ENCODE results near the gene ARSI.

Gene ARSI

GRCh38 chr5:150295172-150295634, 7.5 kb downstream of the ARSI start:
- FAIRE-seq, result peak; percentile 83

GRCh38 chr5:150294551-150295071, 8.1 kb downstream of the ARSI start:
- DNase-seq (ENCODE audit: insufficient read length, low spot score) (no peak), FAIRE-seq (no peak)

More at GRCh38 chr5:150295172-150295634, 7.5 kb downstream of the ARSI start:
- DNase-seq (ENCODE audit: insufficient read length, low spot score), result peak; percentile 71

GRCh38 chr5:150293091-150293941, 9.4 kb downstream of the ARSI start:
- DNase-seq (ENCODE audit: insufficient read length, low spot score) (no peak), FAIRE-seq (no peak)

DNA sequence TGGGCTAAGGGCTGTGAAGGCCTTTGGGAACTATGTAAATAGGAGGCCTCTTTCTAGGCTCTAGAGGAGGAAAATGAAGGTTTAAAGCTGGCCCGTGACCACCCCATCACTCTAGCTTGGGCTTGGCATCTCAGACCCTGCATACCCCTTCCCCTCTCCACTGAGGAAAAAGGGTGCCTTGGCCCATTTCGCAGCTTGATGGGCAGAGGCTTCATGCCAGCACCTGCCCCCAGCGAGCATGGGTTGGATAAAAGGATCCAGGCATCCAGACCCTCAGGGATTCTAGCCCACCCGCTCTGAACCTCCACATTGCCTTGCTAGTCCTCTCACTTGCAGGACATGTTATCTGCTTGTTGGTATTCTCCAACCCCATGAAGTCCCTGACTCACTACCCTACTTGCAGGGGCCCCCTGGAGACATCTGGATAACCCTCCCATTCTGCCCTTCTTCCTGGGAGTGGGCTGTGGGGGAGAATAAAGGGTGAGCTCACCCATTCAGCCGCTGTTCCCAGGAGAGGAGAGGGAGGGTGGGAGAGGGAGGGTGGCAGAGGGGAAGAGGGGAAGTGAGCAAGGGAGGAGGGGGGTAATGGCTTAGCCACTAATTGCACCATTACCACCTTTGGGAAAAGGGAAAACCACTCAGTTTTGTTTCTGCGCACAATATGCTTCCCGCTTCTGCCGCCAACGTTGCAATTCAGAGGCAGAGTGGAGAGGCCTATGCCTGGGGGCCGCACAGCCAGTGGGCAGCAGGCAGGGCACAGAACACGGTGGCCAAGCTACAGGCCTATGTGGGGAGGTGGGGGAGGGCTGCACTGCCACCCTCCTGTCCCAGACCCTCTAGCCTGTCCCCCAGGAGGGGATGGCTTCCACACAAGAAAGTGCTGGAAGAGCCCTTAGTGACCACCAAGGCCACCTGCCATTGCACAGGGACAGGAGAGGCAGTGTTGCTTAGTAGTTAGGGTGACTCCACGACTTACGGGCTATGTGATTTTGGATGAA, 11.0 kb downstream of the ARSI start:
- FAIRE-seq (peak; percentile 42), DNase-seq (ENCODE audit: insufficient read length, low spot score) (no peak)

DNA sequence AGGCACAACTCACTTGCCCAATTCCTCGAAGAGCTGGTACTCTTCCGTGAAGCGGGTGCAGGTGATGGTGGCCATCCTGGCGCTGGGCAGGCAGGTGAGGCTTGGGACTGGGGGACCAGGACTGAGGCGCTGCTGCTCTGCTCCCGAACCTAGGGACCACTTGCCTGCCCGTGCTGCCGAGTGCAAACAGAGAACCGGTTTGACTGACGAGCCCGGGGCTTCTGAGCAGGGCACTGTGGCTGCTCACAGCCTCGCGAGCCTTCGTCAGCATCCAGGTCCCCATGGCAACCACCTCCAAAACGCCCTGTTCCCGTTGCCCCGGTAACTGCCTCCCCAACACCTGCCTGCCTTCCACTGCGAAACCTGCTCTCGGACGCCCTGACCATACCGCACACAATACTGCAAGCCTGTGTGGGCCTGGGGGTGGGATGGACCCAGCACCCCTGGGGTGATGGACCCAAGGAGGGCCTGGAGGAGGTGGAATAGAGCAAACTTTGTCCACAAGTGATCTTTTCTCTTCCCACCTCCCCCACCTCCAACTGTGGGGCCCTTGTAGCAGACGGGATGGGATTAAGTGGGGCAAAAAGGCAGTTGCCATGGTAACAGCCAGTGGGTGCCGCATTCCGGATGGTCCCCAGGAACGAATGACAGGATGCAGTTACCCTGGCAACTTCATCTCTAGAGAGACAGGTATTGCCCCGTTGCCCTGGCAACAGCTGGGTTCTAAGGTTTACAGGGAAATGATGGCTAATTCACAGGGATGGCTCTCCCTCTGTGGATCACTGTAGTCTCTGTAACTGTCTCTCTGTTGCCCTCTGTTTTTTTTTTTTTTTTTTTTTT, 12.9 kb downstream of the ARSI start, which contains the start of gene CAMK2A:
TSS of gene CAMK2A (minus strand) at position 223 of the 840 bp plus-strand sequence. CDS start at position 75, 148 bp downstream.
- peak; percentile 23 for FAIRE-seq
- DNase-seq (ENCODE audit: insufficient read length, low spot score), result no peak

DNA sequence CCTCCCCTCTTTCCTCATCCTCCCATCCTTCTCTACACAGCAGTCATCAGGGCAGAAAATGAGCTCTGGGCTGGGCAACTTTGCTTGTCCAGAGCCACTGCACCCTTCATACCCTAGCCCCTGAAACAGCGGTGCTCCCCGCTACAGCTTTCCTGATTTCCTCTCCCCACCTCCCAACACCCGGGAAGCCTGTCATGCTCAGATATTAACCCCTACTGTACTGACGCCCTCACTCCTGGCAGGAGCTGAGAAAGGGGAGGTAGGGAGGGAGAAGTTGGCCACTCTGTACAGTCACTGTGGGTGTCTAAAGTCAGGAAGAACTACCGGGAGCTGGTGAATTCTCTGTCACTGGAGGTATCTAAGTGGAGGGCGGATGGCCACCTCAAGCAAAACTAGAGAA, 13.9 kb downstream of the ARSI start:
- DNase-seq (ENCODE audit: insufficient read length, low spot score), result no peak
- no peak for FAIRE-seq

- FAIRE-seq (peak; percentile 83), DNase-seq (ENCODE audit: insufficient read length, low spot score) (no peak)
Measured at GRCh38 chr5:150288361-150288760, 14.3 kb downstream of the ARSI start.

DNA sequence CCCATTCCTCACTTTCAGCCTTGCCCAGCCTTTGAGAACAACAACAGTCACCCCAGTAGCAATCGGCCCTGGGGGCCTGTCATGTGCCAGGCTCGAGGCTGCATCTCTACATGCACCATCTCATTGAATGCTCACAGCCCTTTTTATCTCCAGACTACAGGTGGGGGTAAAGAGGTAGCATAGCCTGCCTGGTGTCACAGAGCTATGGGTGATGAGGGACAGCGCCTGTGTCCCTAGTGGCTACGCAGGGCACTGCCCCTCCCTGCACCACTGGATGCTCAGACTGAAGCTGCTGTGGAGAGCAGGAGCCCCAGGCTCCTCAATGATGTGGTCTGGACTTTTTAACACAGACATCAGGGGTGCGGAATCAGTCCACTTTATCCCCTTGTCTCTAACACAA, 15.9 kb downstream of the ARSI start:
- DNase-seq (ENCODE audit: insufficient read length, low spot score) (no peak), FAIRE-seq (peak; percentile 23)

DNA sequence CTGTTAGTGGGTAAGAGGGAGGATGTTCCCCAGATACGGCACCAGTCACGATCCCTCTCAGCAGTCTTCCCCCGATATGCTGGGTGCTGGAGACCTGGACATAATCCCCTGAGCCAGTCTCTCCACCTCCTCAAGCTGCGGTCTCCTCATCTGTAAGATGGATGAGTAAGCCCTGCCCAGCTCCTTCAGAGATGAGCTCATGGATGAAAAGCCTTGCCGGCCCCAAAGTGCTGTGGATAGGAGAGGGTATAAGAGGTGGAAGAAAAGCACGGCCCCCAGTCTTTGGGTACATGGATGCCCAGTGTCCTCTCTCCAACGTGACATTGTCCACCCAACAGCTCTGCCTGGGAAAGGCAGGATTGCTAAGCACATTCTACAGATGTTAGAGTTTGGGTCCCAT, 17.6 kb downstream of the ARSI start:
- FAIRE-seq (no peak), DNase-seq (ENCODE audit: insufficient read length, low spot score) (no peak)

GRCh38 chr5:150284311-150284710, 18.4 kb downstream of the ARSI start:
- no peak for DNase-seq (ENCODE audit: insufficient read length, low spot score)

DNA sequence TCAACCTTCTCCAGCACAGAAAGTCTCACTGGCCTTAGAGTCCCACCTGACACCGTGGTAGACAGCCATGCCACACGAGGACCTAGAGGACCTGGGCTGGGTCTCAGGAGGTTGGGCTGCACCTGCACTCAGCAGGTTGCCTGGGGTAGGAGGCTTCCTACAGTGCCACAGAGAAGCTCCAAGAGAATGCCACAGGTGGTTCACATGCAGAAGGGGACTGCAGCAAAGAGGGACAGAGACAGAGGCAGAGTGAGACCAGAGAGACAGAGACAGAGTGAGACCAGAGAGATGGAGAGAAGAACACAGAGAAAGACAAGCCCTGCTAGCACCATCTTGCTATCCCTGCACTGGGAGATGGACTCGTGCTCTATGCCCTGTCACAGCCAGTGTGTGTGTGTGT, 18.8 kb downstream of the ARSI start:
- no peak for FAIRE-seq

More at GRCh38 chr5:150284311-150284710, 18.4 kb downstream of the ARSI start:
- peak; percentile 31 for FAIRE-seq

DNA sequence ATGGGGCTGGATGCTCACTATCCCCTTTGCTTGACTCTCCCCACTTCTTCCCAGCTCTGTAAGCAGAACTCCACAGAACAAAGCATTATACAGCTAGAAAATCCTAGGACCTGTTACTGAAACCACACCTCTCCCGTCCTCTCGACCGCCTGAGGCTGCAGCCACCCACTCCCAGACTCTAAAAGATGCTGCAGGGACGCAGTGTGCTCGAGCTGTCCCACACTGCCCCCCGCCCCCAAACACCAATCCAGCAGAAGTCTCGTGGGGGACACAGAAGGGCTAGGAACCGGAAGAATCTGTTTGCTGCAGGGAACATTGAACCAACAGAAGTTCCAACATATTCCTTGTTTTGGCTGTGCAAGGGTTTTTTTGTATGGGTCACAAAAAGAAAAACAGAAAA, 20.7 kb downstream of the ARSI start:
- no peak for DNase-seq (ENCODE audit: insufficient read length, low spot score)
- FAIRE-seq, result no peak

More for the DNA sequence above, 18.8 kb downstream of the ARSI start:
- no peak for DNase-seq (ENCODE audit: insufficient read length, low spot score)

DNA sequence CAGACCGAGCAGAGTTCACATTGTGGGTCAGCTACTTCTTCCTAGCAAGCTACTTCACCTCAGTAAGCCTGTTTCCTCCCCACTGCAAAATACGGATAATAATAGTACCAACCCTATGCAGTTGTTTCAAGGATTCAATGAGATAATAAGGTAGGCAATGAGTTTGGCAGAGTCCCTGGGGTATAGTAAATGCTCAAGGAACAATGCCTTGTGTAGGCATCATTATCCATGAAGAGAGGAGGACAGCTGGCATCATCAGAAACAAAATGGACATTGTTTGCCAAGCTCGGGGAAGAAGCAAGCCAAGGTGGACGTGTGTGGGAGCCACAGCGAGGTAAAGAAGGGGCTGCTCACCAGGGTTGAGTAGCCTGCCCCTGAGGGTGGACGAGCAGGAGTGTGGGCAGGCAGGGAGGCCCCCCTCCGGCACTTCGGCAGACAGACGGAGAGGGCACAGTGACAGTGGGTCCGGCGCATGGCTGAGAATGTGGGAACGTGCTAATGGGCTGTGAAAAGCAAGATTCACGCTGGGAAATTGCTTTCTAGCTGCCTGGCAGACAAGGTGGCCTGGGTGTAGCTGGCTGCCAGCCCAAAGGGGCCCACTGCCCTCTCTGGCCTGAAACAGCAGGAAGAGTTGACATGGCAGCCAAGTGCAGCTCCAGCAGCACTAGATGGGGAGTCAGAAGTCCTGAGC, 23.2 kb downstream of the ARSI start:
- DNase-seq (ENCODE audit: insufficient read length, low spot score) (no peak), FAIRE-seq (peak; percentile 58)

DNA sequence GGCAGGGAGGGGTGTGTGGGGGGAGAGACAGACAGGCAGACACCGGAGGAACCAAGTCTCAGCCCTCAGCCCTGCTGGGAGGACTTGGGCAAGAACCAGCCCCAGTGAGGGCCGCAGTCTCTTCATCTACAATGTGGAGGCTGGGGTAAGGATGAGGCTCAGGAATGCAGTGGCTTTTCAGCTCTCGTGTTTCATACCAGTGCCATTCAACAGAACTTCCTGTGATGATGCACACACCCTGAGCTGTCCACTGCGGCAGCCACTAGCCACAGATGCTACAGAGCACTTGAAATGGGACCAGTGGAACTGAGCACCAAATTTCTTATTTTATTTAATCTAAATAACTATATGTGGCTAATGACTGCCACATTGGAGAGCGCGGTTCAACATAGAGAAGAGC, 23.8 kb downstream of the ARSI start:
- FAIRE-seq (no peak), DNase-seq (ENCODE audit: insufficient read length, low spot score) (peak; percentile 85)

GRCh38 chr5:150278046-150278730, 24.5 kb downstream of the ARSI start:
- DNase-seq (ENCODE audit: insufficient read length, low spot score), result no peak
- peak; percentile 16 for FAIRE-seq

DNA sequence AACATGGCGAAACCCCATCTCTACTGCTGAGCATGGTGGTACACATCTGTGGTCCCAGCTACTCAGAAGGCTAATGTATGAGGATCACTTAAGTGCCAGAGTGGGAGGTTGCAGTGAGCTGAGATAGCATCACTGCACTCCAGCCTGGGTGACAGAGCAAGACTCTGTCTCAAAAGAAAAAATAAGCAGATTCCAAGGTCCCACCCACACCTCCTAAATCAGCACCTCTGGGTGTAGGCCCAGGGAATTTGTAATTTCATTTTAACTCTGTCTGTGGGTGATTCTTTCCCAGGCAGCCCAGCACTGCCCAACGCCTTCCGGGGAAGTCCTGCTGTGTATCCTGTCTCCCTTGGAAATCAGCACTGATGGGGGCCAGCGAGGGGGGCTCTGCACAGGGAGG, 25.7 kb downstream of the ARSI start:
- FAIRE-seq (no peak), DNase-seq (ENCODE audit: insufficient read length, low spot score) (no peak)

DNA sequence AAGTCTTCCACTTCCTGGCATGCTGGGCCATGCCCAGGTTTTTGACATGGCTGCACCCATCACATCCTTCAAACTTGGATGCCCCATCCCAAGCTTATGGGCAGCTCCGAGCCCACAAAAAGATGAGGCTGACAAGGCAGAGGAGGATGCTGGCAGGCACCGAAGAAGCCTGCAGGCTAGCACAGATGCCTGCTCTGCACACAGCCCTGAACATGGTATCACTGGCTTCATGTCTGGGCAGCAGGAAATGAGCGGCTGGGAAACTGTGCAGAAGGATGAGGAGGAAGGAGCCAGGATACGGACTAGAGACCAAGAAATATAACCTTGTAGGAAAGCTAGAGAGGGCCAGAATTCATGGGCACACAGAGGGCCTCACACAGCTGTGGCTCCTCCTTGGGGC, 27.9 kb downstream of the ARSI start:
- FAIRE-seq, result no peak

GRCh38 chr5:150272531-150272930, 30.2 kb downstream of the ARSI start:
- no peak for FAIRE-seq
- DNase-seq (ENCODE audit: insufficient read length, low spot score), result peak; percentile 62

More for the DNA sequence above, 27.9 kb downstream of the ARSI start:
- DNase-seq (ENCODE audit: insufficient read length, low spot score), result no peak

DNA sequence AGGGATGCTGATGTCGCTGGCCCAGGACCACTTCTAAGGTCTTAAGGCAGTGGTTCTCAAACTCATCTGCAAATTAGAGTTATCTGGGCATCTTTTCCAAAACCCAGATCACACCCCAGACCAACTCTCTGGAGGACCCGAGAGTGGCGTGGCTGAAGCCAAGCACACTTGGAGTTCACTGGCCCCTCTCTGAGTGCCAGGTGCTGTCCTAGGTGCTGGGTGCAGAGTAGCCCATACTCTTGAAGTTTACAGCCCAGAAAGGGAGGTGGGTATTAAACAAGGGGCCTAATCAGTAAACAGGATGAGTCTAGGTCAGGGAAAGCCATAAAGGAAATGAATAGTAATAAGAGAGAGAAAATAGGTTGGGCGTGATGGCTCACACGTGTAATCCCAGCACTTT, 30.8 kb downstream of the ARSI start:
- DNase-seq (ENCODE audit: insufficient read length, low spot score), result no peak
- no peak for FAIRE-seq

Data from HTR-8/SVneo (cell line).